Measurements from ENCODE around the gene MRPL37. TPM values are rescaled to one million over a fixed set of nuclear protein-coding genes. Genes with fewer than 3 reads are reported as not detected.
A peak's percentile ranks its signal among the peaks of the same experiment; 100 is the strongest.

The MRPL37 gene
- total and polyA plus RNA-seq, 2 of the 4 experiments (the other 2 are of a cell fraction) = 42.8 to 132 TPM

DNA sequence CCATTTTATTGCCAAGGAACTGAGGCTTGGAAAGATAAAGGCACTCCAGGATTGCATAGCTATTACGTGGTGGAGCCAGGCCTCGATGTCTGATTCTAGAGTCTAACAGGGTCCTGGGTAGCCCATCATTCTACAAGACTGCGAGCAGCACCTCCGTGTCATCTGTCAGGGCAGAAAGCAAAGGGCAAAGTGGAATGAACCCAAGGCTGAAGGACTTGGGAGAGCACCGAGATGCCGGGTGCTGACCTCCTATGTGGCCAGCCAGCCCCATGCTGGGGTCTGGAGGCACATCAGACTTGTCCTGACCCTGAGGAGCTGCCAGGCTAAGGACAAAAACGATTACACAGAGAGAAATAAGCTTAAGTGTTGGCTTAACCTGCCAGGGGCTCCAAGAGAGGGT is 62.3 kb downstream of the MRPL37 start:
- Histone ChIP-seq H2AK5ac (ENCODE audit: low read depth, low read length) (peak overlapping the region; percentile 16; the same call in 1 of the 2 replicates), H3K79me1 (ENCODE audit: low read depth in 1 of 2, low read length in 2 of 2) (peaks cover 36 to 50% of the 10 kb centered on the region in 2 experiments), H2BK20ac (ENCODE audit: low read depth, low read length) (no peak overlapping the region), H3K23ac (ENCODE audit: low read depth, low read length) (no peak overlapping the region), H3K9me3 (ENCODE audit: control insufficient read depth, insufficient read depth, low read length) (no peaks in the 10 kb centered on the region), H2BK120ac (ENCODE audit: low read depth, low read length) (no peak overlapping the region), H2BK15ac (ENCODE audit: low read depth, low read length) (no peak overlapping the region), H2AK9ac (replicated peaks; ENCODE audit: low read depth, low read length, poor library complexity) (no peak overlapping the region), H4K91ac (ENCODE audit: insufficient read depth, low read depth, low read length) (no peak overlapping the region), H2BK5ac (ENCODE audit: low read depth, low read length, poor library complexity, severe bottlenecking) (no peak overlapping the region), H3K36me3 (ENCODE audit: control insufficient read depth, insufficient read depth, low read length) (peaks cover 14% of the 10 kb centered on the region; the same call in 1 of the 2 replicates), H3K14ac (replicated peaks; ENCODE audit: low read depth, low read length) (no peak overlapping the region), H4K8ac (ENCODE audit: low read depth in 2 of 2, low read length in 2 of 2) (no peak overlapping the region), H3K9me1 (ENCODE audit: insufficient read depth, low read length) (peaks cover 10% of the 10 kb centered on the region; the same call in 1 of the 2 replicates), H3K4me1 (ENCODE audit: control insufficient read depth, insufficient read depth, low read length) (no peaks in the 10 kb centered on the region), H4K5ac (ENCODE audit: low read depth, low read length) (no peak overlapping the region), H3K56ac (ENCODE audit: extremely low read depth, insufficient read depth, low read length) (no peak overlapping the region), H3K4ac (ENCODE audit: low read depth, low read length) (no peak overlapping the region), H2AFZ (replicated peaks; ENCODE audit: low read length, poor library complexity) (no peak overlapping the region), H3K9ac (ENCODE audit: low read depth, low read length) (no peak overlapping the region), H3K27me3 (ENCODE audit: control insufficient read depth, insufficient read depth, low read length) (no peaks in the 10 kb centered on the region), H4K20me1 (ENCODE audit: insufficient read depth, low read length) (peaks cover 23% of the 10 kb centered on the region), H3K4me2 (ENCODE audit: low read depth, low read length) (no peak overlapping the region), H3K4me3 (ENCODE audit: insufficient read depth, low read depth, low read length) (no peak overlapping the region), H3K27ac (ENCODE audit: insufficient read depth, low read length) (no peak overlapping the region), H3K18ac (ENCODE audit: low read depth, low read length) (no peak overlapping the region)
- ChIA-PET CTCF (no interaction called here), POLR2A (ENCODE audit: unreplicated experiment) (no interaction called here)
- DNase-seq (no peak), ATAC-seq (ENCODE audit: low read depth) (no peak)
- dilution Hi-C loops (cut with HindIII; ENCODE audit: low sequenced_read_pairs, unreplicated experiment) = no loop called here
- no peak for TF ChIP-seq NFE2L2 (IDR thresholded peaks at IDR 0.05; ENCODE audit: low read depth, low read length)
- no peak for TF ChIP-seq POLR2A (IDR thresholded peaks at IDR 0.05; ENCODE audit: low read depth, low read length)
- no peak for TF ChIP-seq MAZ (IDR thresholded peaks at IDR 0.05; ENCODE audit: borderline replicate concordance, low read depth, low read length)
- no peak for TF ChIP-seq MAFK (IDR thresholded peaks at IDR 0.05; ENCODE audit: low read depth, low read length)
- no peak for TF ChIP-seq RFX5 (IDR thresholded peaks at IDR 0.05; ENCODE audit: low read depth, low read length)
- TF ChIP-seq, protein P1, sequence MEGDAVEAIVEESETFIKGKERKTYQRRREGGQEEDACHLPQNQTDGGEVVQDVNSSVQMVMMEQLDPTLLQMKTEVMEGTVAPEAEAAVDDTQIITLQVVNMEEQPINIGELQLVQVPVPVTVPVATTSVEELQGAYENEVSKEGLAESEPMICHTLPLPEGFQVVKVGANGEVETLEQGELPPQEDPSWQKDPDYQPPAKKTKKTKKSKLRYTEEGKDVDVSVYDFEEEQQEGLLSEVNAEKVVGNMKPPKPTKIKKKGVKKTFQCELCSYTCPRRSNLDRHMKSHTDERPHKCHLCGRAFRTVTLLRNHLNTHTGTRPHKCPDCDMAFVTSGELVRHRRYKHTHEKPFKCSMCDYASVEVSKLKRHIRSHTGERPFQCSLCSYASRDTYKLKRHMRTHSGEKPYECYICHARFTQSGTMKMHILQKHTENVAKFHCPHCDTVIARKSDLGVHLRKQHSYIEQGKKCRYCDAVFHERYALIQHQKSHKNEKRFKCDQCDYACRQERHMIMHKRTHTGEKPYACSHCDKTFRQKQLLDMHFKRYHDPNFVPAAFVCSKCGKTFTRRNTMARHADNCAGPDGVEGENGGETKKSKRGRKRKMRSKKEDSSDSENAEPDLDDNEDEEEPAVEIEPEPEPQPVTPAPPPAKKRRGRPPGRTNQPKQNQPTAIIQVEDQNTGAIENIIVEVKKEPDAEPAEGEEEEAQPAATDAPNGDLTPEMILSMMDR (conservative IDR thresholded peaks at IDR 0.05; ENCODE audit: low read depth, low read length) = no peak
- no peak for TF ChIP-seq CHD1 (IDR thresholded peaks at IDR 0.05; ENCODE audit: low read depth, low read length)
- TF ChIP-seq CEBPB (IDR thresholded peaks at IDR 0.05; ENCODE audit: low read depth, low read length) = no peak
- TF ChIP-seq RCOR1 (IDR thresholded peaks at IDR 0.05; ENCODE audit: insufficient replicate concordance, low read length) = no peak
- no peak for TF ChIP-seq BHLHE40 (IDR thresholded peaks at IDR 0.05; ENCODE audit: low read depth, low read length)
- TF ChIP-seq, protein P2, sequence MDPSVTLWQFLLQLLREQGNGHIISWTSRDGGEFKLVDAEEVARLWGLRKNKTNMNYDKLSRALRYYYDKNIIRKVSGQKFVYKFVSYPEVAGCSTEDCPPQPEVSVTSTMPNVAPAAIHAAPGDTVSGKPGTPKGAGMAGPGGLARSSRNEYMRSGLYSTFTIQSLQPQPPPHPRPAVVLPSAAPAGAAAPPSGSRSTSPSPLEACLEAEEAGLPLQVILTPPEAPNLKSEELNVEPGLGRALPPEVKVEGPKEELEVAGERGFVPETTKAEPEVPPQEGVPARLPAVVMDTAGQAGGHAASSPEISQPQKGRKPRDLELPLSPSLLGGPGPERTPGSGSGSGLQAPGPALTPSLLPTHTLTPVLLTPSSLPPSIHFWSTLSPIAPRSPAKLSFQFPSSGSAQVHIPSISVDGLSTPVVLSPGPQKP (IDR thresholded peaks at IDR 0.05; ENCODE audit: borderline replicate concordance, low read depth, low read length) = no peak
- TF ChIP-seq RAD21 (IDR thresholded peaks at IDR 0.05; ENCODE audit: low read length) = no peak
- TF ChIP-seq FOS (IDR thresholded peaks at IDR 0.05; ENCODE audit: low read depth, low read length) = no peak
- BruUV-seq (replicated peaks) = no TSS peak
- in situ Hi-C loops (cut with MboI; ENCODE audit: low sequenced_read_pairs) = no loop called here
- 96% methylated on average over 4 of the region's 7 CpGs; no CpG with 5 or more reads in 1 of the 2 experiments for WGBS, 2 experiments (ENCODE audit: extremely low coverage in 2 of 2, insufficient read length in 1 of 2)
- intact Hi-C loops (cut with micrococcal nuclease) = no loop called here

Measured in IMR-90 (cell line).